Astrocyte of the cerebellum (primary cell): Measurements from ENCODE around the gene ASIC2.
A peak's percentile ranks its signal among the peaks of the same experiment; 100 is the strongest.

ENCODE experiments used
- DNase-seq: peaks from one replicate; pipeline ENCODE4 v3.0.0-alpha.2; 2011; ENCODE audit warnings: low read depth
- H3K4me3 ChIP-seq: 2 replicates; pipeline ENCODE4 v1.5.1; 2011; ENCODE audit warnings: mild to moderate bottlenecking, low read depth, low read length, moderate library complexity
- CTCF ChIP-seq: IDR thresholded peaks from 2 replicates; pipeline ENCODE4 v1.5.1; 2012; ENCODE audit warnings: low read length, low read depth, moderate library complexity, mild to moderate bottlenecking; ENCODE audit errors: missing control alignments
- in situ Hi-C: cut with HindIII; loops from 2 replicates; pipeline ENCODE4 v1.10.0; 2017; ENCODE audit warnings: low sequenced_read_pairs

Gene ASIC2

GRCh38 chr17:33183487-33184026 is 109.5 kb downstream of the ASIC2 start:
- in situ Hi-C loops = no loop called here
- DNase-seq = no peak
- no peak overlapping the region for H3K4me3 ChIP-seq
- TF ChIP-seq CTCF = no peak

- no peak for TF ChIP-seq CTCF
- DNase-seq = no peak
- no peak overlapping the region for H3K4me3 ChIP-seq
- in situ Hi-C loops = no loop called here
Observed at GRCh38 chr17:33179151-33179550, 113.9 kb downstream of the ASIC2 start.

DNA sequence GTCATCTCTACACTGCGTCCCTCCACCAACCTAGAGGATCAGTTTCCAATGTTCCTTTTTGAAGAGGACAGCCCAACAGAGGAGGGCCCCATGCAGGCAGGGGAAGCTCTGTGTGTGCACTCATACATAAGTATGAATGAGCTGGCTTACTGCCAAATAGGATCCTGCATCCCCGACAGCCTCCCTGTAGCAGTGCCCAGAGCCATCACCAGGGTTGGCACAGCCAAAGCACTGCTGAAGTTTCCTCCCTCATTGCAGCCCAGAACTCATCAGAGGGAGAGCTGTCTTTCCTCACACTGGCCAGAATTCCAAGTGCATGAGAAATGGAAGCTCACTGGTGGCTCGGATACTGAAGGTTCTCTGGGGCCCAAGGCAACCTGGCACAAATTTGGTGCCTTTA is 114.4 kb downstream of the ASIC2 start:
- no peak for TF ChIP-seq CTCF
- no peak overlapping the region for H3K4me3 ChIP-seq
- DNase-seq = no peak
- in situ Hi-C loops = no loop called here

DNA sequence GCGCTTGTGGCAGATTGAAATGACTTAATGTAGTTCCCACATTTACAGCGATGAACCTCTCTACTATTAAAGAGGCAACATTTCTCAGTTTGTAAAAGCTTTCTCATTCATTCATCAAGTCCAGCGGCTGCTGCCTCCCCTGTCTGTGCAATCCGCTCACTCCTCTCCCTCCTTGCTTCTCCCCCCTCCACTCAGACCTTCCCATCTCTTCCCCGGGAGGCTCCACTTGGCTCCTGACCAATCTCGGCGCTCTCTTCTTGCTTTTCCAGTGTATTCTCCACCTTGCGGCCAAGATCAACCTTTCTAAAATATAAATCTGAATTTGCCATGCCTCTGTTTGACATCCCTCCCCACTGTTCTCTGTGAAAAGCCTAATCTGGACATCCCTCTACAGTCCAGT is 117.5 kb downstream of the ASIC2 start:
- no peak for TF ChIP-seq CTCF
- in situ Hi-C loops = no loop called here
- no peak overlapping the region for H3K4me3 ChIP-seq
- no peak for DNase-seq

DNA sequence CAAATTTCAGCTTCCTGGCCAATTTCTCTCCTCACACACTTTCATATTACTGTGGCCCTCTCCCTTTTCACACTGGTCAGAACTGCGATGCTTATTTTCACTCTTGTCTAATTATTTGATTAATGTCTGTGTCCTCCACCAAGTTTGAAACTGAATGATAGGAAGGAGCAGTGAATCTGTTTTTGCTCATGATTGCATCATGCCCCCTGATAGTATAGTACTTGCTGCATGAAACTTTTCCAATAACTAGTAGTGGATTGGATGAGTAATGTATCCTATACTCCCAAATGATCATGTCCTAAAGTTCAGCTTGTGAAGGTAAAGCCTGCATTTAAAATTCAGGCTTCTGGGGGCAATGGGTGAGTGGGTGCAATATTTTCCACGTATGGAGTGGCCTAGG is 121.2 kb downstream of the ASIC2 start:
- in situ Hi-C loops = no loop called here
- H3K4me3 ChIP-seq = no peak overlapping the region
- DNase-seq = no peak
- no peak for TF ChIP-seq CTCF

GRCh38 chr17:33169580-33170285 is 123.4 kb downstream of the ASIC2 start:
- TF ChIP-seq CTCF = no peak
- H3K4me3 ChIP-seq = no peak overlapping the region
- peak; percentile 93 for DNase-seq
- in situ Hi-C loops = no loop called here

GRCh38 chr17:33167736-33168135 is 125.4 kb downstream of the ASIC2 start:
- in situ Hi-C loops = no loop called here
- DNase-seq = no peak
- H3K4me3 ChIP-seq = no peak overlapping the region
- TF ChIP-seq CTCF = no peak
